ENCODE measurements around the gene STPG3. TPM values are rescaled to one million over a fixed set of nuclear protein-coding genes. Genes with fewer than 3 reads are reported as not detected.

The STPG3 gene
- total and polyA plus RNA-seq, 4 donors, result not detected

DNA sequence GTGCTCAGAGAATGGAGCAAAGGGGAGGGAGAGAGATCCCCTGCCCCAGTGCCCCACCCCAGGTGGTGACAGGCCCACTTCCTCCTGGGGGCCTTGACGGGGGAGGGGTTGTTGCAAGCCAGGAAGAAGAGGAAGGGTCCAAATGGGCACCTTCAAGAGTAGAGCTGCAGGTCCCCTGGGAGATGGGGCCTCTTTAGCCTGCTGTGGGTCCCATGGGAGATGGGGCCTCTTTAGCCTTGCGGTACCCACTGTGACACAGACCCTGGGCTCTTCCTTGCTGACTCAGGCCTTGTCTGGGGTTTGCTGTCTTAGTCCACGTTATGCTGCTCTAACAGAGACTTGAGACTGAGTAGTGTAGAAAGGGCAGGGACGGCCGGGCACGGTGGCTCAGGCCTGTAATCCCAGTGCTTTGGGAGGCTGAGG lies 16.9 kb downstream of the STPG3 start:
- intact Hi-C loops (cut with DNase I), result no loop called here
- 94% methylated on average over 6 of the region's 6 CpGs for WGBS, 2 donors
- Histone ChIP-seq H3K36me3 (ENCODE audit: control insufficient read depth in 1 of 2, insufficient read depth in 2 of 2, low read length in 1 of 2) (peaks cover 0 to 2% of the 10 kb centered on the region in 2 donors), H3K27ac (ENCODE audit: low read depth in 1 of 2, low read length in 2 of 2) (peak overlapping the region in 1 of 2 donors; percentile 11), H3K4me3 (ENCODE audit: low read length in 2 of 2) (no peak overlapping the region), H3K4me1 (ENCODE audit: control insufficient read depth in 1 of 2, insufficient read depth in 2 of 2, low read length in 2 of 2) (peaks cover 2 to 4% of the 10 kb centered on the region in 2 donors), H3K9me3 (ENCODE audit: control insufficient read depth, low read length) (no peaks in the 10 kb centered on the region), H3K27me3 (ENCODE audit: control insufficient read depth in 1 of 2, insufficient read depth in 2 of 2, low read length in 1 of 2) (no peaks in the 10 kb centered on the region)
- DNase-seq (no peak), ATAC-seq (ENCODE audit: low FRiP score) (no peak)

DNA sequence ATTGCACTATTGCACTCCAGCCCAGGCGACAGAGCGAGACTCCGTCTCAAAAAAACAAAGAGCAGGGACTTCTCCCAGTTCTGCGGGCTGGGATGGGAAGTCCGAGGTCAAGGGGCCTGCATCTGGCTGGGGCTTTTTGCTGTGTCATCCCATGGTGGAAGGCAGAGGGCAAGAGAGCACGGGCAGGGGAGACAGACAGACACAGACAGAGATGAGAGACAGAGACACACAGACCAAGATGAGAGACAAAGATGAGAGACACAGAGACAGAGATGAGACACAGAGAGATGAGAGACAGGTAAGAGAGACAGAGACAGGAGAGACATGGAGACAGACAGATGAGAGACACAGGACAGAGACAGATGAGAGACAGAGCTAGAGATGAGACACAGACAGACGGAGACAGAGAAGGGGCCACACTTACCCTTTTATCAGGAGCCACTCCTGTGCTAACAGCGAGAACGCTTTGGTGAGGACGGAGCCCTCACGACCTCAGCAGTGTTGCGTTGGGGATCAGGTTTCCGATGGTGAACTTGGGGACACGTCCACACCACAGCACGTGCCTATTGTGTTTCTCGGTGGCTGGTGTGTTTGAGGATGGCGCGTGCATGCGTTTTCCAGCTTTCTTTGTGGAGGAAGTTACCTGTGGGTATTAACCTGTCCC lies 17.6 kb downstream of the STPG3 start:
- peak overlapping the region; percentile 46 to 68 for H3K27ac ChIP-seq (ENCODE audit: low read depth in 1 of 2, low read length in 2 of 2)
- H3K36me3 ChIP-seq (ENCODE audit: control insufficient read depth in 1 of 2, insufficient read depth in 2 of 2, low read length in 1 of 2), result peaks cover 0 to 2% of the 10 kb centered on the region in 2 donors
- DNase-seq (no peak), ATAC-seq (ENCODE audit: low FRiP score) (no peak)
- no peaks in the 10 kb centered on the region for H3K9me3 ChIP-seq (ENCODE audit: control insufficient read depth, low read length)
- H3K4me1 ChIP-seq (ENCODE audit: control insufficient read depth in 1 of 2, insufficient read depth in 2 of 2, low read length in 2 of 2), result peaks cover 2 to 4% of the 10 kb centered on the region in 2 donors
- intact Hi-C loops (cut with DNase I), result no loop called here
- 74 to 75% methylated on average over 19 of the region's 19 CpGs for WGBS, 2 donors
- H3K27me3 ChIP-seq (ENCODE audit: control insufficient read depth in 1 of 2, insufficient read depth in 2 of 2, low read length in 1 of 2), result no peaks in the 10 kb centered on the region
- no peak overlapping the region for H3K4me3 ChIP-seq (ENCODE audit: low read length in 2 of 2)

DNA sequence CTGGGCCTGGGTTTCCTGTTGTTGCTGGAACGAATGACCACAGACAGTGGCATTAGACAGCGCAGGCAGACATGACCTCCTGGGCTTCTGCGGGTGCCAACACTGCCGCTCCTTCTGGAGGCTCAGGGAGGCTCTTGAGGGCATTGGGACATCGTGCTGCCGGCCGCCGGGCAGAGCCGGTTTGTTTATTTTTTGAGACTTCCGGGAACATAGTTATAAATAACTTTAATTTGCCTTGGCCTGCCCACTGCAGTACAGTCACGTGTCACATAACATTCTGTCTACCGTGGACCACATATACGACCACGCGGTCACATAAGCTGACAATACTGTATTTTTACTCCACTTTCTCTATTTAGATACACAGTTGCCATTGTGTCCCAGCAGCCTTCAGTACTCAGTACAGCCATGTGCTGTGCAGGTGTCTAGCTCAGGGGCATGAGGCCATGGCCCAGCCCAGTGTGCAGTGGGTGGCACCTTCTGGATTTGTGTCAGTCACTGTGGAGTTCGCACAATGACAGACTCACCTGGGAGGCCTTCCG lies 18.2 kb downstream of the STPG3 start:
- ATAC-seq (ENCODE audit: low FRiP score) (peak; percentile 70), DNase-seq (peak; percentile 67 to 85)
- no peaks in the 10 kb centered on the region for H3K9me3 ChIP-seq (ENCODE audit: control insufficient read depth, low read length)
- H3K27ac ChIP-seq (ENCODE audit: low read depth in 1 of 2, low read length in 2 of 2), result peak overlapping the region; percentile 46 to 68
- no peak overlapping the region for H3K4me3 ChIP-seq (ENCODE audit: low read length in 2 of 2)
- no peaks in the 10 kb centered on the region for H3K27me3 ChIP-seq (ENCODE audit: control insufficient read depth in 1 of 2, insufficient read depth in 2 of 2, low read length in 1 of 2)
- H3K36me3 ChIP-seq (ENCODE audit: control insufficient read depth in 1 of 2, insufficient read depth in 2 of 2, low read length in 1 of 2), result peaks cover 0 to 2% of the 10 kb centered on the region in 2 donors
- WGBS, 2 donors, result 11 to 13% methylated on average over 17 of the region's 17 CpGs
- intact Hi-C loops (cut with DNase I), result no loop called here
- peaks cover 2 to 4% of the 10 kb centered on the region in 2 donors for H3K4me1 ChIP-seq (ENCODE audit: control insufficient read depth in 1 of 2, insufficient read depth in 2 of 2, low read length in 2 of 2)

DNA sequence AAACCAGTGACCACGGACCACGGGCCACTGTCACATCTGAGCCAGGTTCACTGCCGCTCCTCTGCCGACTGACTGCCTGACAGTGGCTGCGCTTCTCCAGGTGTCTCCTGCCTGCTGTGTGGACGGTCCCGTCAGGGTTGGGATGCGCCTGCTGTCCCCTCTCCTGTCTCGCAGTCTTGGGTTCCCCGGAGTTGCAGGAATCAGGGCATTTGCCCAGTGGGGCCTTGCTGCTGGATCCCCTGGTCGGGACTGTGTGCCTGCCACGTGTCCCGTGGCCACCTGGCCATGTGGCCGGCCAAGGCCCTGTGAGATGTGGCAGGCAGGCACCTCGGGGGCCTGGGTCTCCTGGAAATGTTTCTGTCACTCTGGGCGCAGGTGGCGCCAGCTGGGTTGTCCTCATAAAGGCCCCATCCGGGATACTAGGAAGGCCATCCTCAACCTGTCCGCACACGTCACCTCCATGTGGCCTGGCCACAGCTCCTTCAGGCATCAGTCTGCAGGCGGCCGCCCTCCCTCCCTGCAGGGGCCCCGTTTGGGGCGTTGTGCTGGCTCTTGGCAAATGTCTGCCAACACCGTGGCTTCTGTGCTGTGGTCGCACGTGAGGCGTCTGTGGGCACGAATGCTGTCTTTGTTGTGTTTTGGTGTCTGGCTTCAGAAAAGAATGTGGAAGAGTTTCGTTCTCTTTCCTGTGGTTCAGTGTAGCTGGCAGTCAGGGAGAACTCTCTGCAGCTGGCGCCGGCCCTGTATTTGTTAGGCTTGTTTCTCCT lies 20.0 kb downstream of the STPG3 start:
- ATAC-seq (ENCODE audit: low FRiP score) (no peak), DNase-seq (peak in 1 of 2 donors; percentile 76)
- Histone ChIP-seq H3K4me3 (ENCODE audit: low read length in 2 of 2) (no peak overlapping the region), H3K9me3 (ENCODE audit: control insufficient read depth, low read length) (no peaks in the 10 kb centered on the region), H3K27ac (ENCODE audit: low read depth in 1 of 2, low read length in 2 of 2) (peak overlapping the region in 1 of 2 donors; percentile 13), H3K36me3 (ENCODE audit: control insufficient read depth in 1 of 2, insufficient read depth in 2 of 2, low read length in 1 of 2) (no peaks in the 10 kb centered on the region), H3K4me1 (ENCODE audit: control insufficient read depth in 1 of 2, insufficient read depth in 2 of 2, low read length in 2 of 2) (peaks cover 2 to 4% of the 10 kb centered on the region in 2 donors), H3K27me3 (ENCODE audit: control insufficient read depth in 1 of 2, insufficient read depth in 2 of 2, low read length in 1 of 2) (no peaks in the 10 kb centered on the region)
- 61% methylated on average over 32 of the region's 32 CpGs for whole genome bisulfite sequencing, 2 donors
- intact Hi-C loops (cut with DNase I), result no loop called here

DNA sequence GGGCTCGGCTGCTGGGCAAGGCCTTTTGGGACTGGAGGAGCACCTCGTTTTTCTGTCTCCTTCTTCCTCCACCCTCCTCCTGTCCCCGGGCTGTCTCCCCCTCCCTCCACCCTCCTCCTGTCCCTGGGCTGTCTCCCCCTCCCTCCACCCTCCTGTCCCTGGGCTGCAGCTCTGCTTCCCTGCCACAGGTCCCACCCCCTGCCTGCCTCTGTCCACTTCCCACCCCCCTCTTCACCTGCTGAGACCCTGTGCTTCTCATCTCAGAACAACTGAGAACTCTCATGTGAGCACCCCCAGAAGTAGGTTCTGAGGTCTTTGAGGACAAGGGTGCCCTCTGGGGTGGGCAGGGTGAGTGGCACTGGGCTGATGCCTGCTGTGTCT lies 20.6 kb downstream of the STPG3 start:
- Histone ChIP-seq H3K9me3 (ENCODE audit: control insufficient read depth, low read length) (no peaks in the 10 kb centered on the region), H3K36me3 (ENCODE audit: control insufficient read depth in 1 of 2, insufficient read depth in 2 of 2, low read length in 1 of 2) (no peaks in the 10 kb centered on the region), H3K27me3 (ENCODE audit: control insufficient read depth in 1 of 2, insufficient read depth in 2 of 2, low read length in 1 of 2) (no peaks in the 10 kb centered on the region), H3K4me3 (ENCODE audit: low read length in 2 of 2) (no peak overlapping the region), H3K4me1 (ENCODE audit: control insufficient read depth in 1 of 2, insufficient read depth in 2 of 2, low read length in 2 of 2) (peaks cover 2 to 4% of the 10 kb centered on the region in 2 donors), H3K27ac (ENCODE audit: low read depth in 1 of 2, low read length in 2 of 2) (no peak overlapping the region)
- DNase-seq (no peak), ATAC-seq (ENCODE audit: low FRiP score) (no peak)
- WGBS, 2 donors, result 8 to 12% methylated on average over 3 of the region's 3 CpGs
- intact Hi-C loops (cut with DNase I), result no loop called here

DNA sequence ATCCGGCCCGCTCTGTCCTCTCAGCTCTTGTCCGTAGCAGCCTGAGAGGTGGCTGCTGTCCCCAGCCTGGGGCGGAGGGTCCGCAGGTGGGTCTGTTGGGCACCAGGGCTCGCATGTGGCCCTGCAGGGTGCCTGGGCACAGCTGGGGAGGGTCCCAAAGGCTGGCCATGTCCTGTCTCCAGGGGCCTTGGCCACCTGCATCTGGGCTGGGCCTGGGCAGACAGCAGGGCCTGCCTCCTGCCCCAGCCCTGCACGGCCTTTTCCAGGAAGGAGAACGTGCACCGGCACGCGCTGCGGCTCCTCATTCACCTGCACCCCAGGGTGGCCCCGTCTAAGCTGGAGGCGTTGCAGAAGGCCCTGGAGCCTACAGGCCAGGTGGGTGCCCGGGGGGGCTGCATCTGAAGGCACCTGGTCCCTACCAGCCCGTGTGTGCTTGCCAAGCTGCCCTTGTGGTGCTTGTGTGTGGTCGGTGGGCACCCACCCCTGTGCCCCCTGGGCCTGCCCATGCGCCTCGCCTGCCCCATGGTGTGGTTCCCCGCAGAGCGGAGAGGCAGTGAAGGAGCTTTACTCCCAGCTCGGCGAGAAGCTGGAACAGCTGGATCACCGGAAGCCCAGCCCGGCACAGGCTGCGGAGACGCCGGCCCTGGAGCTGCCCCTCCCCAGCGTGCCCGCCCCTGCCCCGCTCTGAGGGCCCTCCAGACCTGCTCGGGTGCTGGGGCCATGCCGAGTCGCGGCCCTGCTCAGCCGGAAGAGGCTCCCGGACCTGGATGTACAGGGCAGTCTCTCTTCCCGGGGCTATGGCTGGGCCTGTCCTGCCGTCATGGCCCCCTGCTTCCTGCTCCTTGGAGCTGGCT lies 21.4 kb downstream of the STPG3 start:
- peaks cover 2 to 4% of the 10 kb centered on the region in 2 donors for H3K4me1 ChIP-seq (ENCODE audit: control insufficient read depth in 1 of 2, insufficient read depth in 2 of 2, low read length in 2 of 2)
- DNase-seq, result no peak
- no peak for ATAC-seq (ENCODE audit: low FRiP score)

DNA sequence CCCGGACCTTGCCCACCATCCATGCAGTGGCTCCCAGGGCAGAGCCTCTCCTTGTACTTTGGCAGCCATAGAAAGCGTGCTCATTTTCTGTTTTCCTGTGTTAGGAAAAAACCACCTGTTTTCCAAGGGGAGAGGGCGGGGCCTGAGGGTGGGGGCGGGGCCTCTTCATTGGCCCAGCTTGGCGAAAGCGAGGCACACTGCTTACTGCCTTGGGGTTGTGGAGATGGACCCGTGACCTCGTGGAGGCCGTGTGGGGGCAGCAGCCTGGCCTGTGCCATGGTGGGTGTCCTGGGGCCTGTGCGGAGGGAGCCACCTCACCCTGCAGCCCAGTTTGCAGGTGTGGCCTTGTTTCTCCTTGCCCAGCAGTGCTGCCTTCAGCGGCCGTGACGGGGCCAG lies 22.0 kb downstream of the STPG3 start:
- Histone ChIP-seq H3K27ac (ENCODE audit: low read depth in 1 of 2, low read length in 2 of 2) (no peak overlapping the region), H3K4me1 (ENCODE audit: control insufficient read depth in 1 of 2, insufficient read depth in 2 of 2, low read length in 2 of 2) (peaks cover 2 to 4% of the 10 kb centered on the region in 2 donors), H3K9me3 (ENCODE audit: control insufficient read depth, low read length) (no peaks in the 10 kb centered on the region), H3K36me3 (ENCODE audit: control insufficient read depth in 1 of 2, insufficient read depth in 2 of 2, low read length in 1 of 2) (no peaks in the 10 kb centered on the region), H3K27me3 (ENCODE audit: control insufficient read depth in 1 of 2, insufficient read depth in 2 of 2, low read length in 1 of 2) (no peaks in the 10 kb centered on the region), H3K4me3 (ENCODE audit: low read length in 2 of 2) (no peak overlapping the region)
- no peak for ATAC-seq (ENCODE audit: low FRiP score)
- no peak for DNase-seq
- 79 to 85% methylated on average over 13 of the region's 13 CpGs for WGBS, 2 donors
- intact Hi-C loops (cut with DNase I), result no loop called here

More for the DNA sequence above, 21.4 kb downstream of the STPG3 start:
- Histone ChIP-seq H3K27me3 (ENCODE audit: control insufficient read depth in 1 of 2, insufficient read depth in 2 of 2, low read length in 1 of 2) (no peaks in the 10 kb centered on the region), H3K4me3 (ENCODE audit: low read length in 2 of 2) (no peak overlapping the region), H3K9me3 (ENCODE audit: control insufficient read depth, low read length) (no peaks in the 10 kb centered on the region), H3K27ac (ENCODE audit: low read depth in 1 of 2, low read length in 2 of 2) (no peak overlapping the region), H3K36me3 (ENCODE audit: control insufficient read depth in 1 of 2, insufficient read depth in 2 of 2, low read length in 1 of 2) (no peaks in the 10 kb centered on the region)
- 91 to 92% methylated on average over 38 to 39 of the region's 39 CpGs for WGBS, 2 donors
- intact Hi-C loops (cut with DNase I), result no loop called here

DNA sequence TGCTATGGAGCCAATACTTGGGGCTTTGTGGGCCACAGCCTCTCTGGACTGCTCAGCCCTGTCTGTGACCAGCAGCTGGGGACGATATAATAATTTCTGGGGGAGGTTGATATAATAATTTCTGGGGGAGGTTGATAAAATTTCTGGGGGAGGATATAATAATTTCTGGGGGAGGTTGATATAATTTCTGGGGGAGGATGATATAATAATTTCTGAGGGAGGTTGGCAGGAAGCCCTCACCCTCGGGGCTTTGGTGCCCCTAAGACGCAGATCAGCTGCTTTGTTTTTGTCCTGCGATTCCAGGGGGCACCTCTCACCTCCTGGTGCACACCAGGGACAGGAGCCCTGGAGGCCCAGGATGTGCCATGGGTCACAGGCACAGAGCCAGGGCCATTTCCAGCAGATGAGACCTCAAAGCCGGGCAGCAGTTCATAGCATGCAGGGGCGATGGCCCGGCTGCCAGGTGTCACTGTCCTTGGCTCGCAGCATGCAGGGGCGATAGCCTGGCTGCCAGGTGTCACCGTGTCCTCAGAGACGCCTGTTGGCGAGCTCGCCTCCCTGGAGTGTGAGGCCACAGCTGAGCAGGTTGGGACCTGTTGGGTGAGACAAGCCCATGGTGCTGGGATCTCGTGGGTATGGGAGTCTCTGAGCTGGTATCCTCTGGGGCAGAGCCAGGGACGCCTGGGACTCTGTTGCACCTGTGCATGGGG lies 22.7 kb downstream of the STPG3 start:
- Histone ChIP-seq H3K4me3 (ENCODE audit: low read length in 2 of 2) (no peak overlapping the region), H3K27me3 (ENCODE audit: control insufficient read depth in 1 of 2, insufficient read depth in 2 of 2, low read length in 1 of 2) (no peaks in the 10 kb centered on the region), H3K27ac (ENCODE audit: low read depth in 1 of 2, low read length in 2 of 2) (no peak overlapping the region), H3K4me1 (ENCODE audit: control insufficient read depth in 1 of 2, insufficient read depth in 2 of 2, low read length in 2 of 2) (peaks cover 2 to 3% of the 10 kb centered on the region in 2 donors), H3K9me3 (ENCODE audit: control insufficient read depth, low read length) (no peaks in the 10 kb centered on the region), H3K36me3 (ENCODE audit: control insufficient read depth in 1 of 2, insufficient read depth in 2 of 2, low read length in 1 of 2) (no peaks in the 10 kb centered on the region)
- ATAC-seq (ENCODE audit: low FRiP score), result no peak
- 82 to 86% methylated on average over 15 of the region's 15 CpGs for WGBS, 2 donors
- no peak for DNase-seq
- intact Hi-C loops (cut with DNase I), result no loop called here
